Neutrophil (primary cell): ENCODE measurements around the gene MAMLD1.

Experiments used
- H3K27ac ChIP-seq: fragments of 200-600 bp; sonication (generic); 2 replicates; pipeline ENCODE4 v1.5.1; 2016; ENCODE audit warnings: mild to moderate bottlenecking, moderate library complexity
- H3K27me3 ChIP-seq: fragments of 200-600 bp; sonication (generic); 2 replicates; pipeline ENCODE4 v1.6.0; 2016; ENCODE audit warnings: mild to moderate bottlenecking
- H3K36me3 ChIP-seq: fragments of 200-600 bp; sonication (generic); 2 replicates; pipeline ENCODE4 v1.5.1; 2017
- H3K4me1 ChIP-seq, 2 experiments: fragments of 200-600 bp in 1 of 2; sonication (generic) in 1 of 2; 1 replicate in 1 of 2; 2 replicates in 1 of 2; pipeline versions ENCODE4 v1.5.1 to v1.6.1; 2013 to 2016; ENCODE audit warnings: low read depth in 1 of 2, low read length in 1 of 2, mild to moderate bottlenecking in 1 of 2, moderate library complexity in 1 of 2; ENCODE audit not compliant: control insufficient read depth in 1 of 2, insufficient read depth in 1 of 2
- H3K4me3 ChIP-seq, 2 experiments: fragments of 200-600 bp in 1 of 2; sonication (generic) in 1 of 2; 1 replicate in 1 of 2; 2 replicates in 1 of 2; pipeline ENCODE4 v1.5.1; 2013 to 2016; ENCODE audit warnings: low read depth in 1 of 2, low read length in 1 of 2, mild to moderate bottlenecking in 1 of 2, moderate library complexity in 1 of 2
- H3K9me3 ChIP-seq: fragments of 200-600 bp; sonication (generic); 2 replicates; pipeline ENCODE4 v1.5.1; 2016
- CTCF ChIP-seq: fragments of 200-600 bp; sonication (generic); IDR thresholded peaks from 2 replicates; pipeline ENCODE4 v1.5.1; 2016; ENCODE audit warnings: antibody characterized with exemption

MAMLD1 gene

GRCh38 chrX:150362599-150363481 is at the start of gene MAMLD1:
Gene MAMLD1 (plus strand): TSS chrX:150363317. CDS start chrX:150445517, 82,200 bp downstream.
- TF ChIP-seq CTCF: no peak
- Histone ChIP-seq H3K9me3 (no peaks in the 10 kb centered on the region), H3K27me3 (peaks cover 91% of the 10 kb centered on the region), H3K4me3 (peak within 1 kb of the TSS; percentile 31 to 67), H3K27ac (no peak within 1 kb of the TSS), H3K4me1 (peaks cover 38 to 48% of the 10 kb centered on the region in 2 experiments), H3K36me3 (no peaks in the 10 kb centered on the region)

GRCh38 chrX:150313514-150313913 is 49.6 kb upstream of the MAMLD1 start:
- Histone ChIP-seq H3K4me1 (no peaks in the 10 kb centered on the region), H3K9me3 (no peaks in the 10 kb centered on the region), H3K27ac (no peak overlapping the region), H3K4me3 (no peak overlapping the region), H3K36me3 (no peaks in the 10 kb centered on the region), H3K27me3 (no peaks in the 10 kb centered on the region)
- no peak for TF ChIP-seq CTCF

- Histone ChIP-seq H3K27ac (no peak overlapping the region), H3K4me1 (no peaks in the 10 kb centered on the region), H3K4me3 (no peak overlapping the region), H3K9me3 (no peaks in the 10 kb centered on the region), H3K36me3 (no peaks in the 10 kb centered on the region), H3K27me3 (no peaks in the 10 kb centered on the region)
- no peak for TF ChIP-seq CTCF
Observed at GRCh38 chrX:150314186-150314585, 48.9 kb upstream of the MAMLD1 start.

- no peak overlapping the region for H3K27ac ChIP-seq
- H3K4me1 ChIP-seq: no peaks in the 10 kb centered on the region
- no peaks in the 10 kb centered on the region for H3K36me3 ChIP-seq
- no peaks in the 10 kb centered on the region for H3K9me3 ChIP-seq
- no peak for TF ChIP-seq CTCF
- no peak overlapping the region for H3K4me3 ChIP-seq
- H3K27me3 ChIP-seq: no peaks in the 10 kb centered on the region
Observed at GRCh38 chrX:150316564-150316963, 46.6 kb upstream of the MAMLD1 start.

GRCh38 chrX:150323020-150323419 is 40.1 kb upstream of the MAMLD1 start:
- H3K9me3 ChIP-seq: no peaks in the 10 kb centered on the region
- H3K36me3 ChIP-seq: no peaks in the 10 kb centered on the region
- H3K4me3 ChIP-seq: no peak overlapping the region
- no peaks in the 10 kb centered on the region for H3K4me1 ChIP-seq
- H3K27ac ChIP-seq: no peak overlapping the region
- H3K27me3 ChIP-seq: no peaks in the 10 kb centered on the region
- no peak for TF ChIP-seq CTCF
